HG03439 (cell line): ENCODE measurements around the gene OR2AG1.

Source experiments
- ATAC-seq: cut with Tn5 transposase; IDR thresholded peaks from one replicate; pipeline ENCODE4 v1.9.1; 2021; ENCODE audit warnings: mild to moderate bottlenecking, moderate library complexity; ENCODE audit not compliant: unreplicated experiment

The OR2AG1 gene

GRCh38 chr11:6782720-6783119, at the start of gene OR2AG1:
OR2AG1 (plus strand) TSS chr11:6783020; CDS start chr11:6785038, 2,018 bp downstream.
- ATAC-seq = no peak

- ATAC-seq = no peak
Measured at GRCh38 chr11:6733326-6734275, 49.2 kb upstream of the OR2AG1 start.

- no peak for ATAC-seq
Measured at GRCh38 chr11:6734616-6735015, 48.2 kb upstream of the OR2AG1 start.

GRCh38 chr11:6735306-6735705, 47.5 kb upstream of the OR2AG1 start:
- ATAC-seq = no peak

GRCh38 chr11:6736495-6737121, 46.2 kb upstream of the OR2AG1 start:
- ATAC-seq = no peak

GRCh38 chr11:6737872-6738466, 44.9 kb upstream of the OR2AG1 start:
- ATAC-seq = peak; percentile 72

- no peak for ATAC-seq
Measured at GRCh38 chr11:6738590-6738989, 44.2 kb upstream of the OR2AG1 start.

GRCh38 chr11:6742260-6742659, 40.6 kb upstream of the OR2AG1 start:
- no peak for ATAC-seq

GRCh38 chr11:6745018-6745417, 37.8 kb upstream of the OR2AG1 start:
- ATAC-seq = no peak

- ATAC-seq = peak; percentile 54
Measured at GRCh38 chr11:6745465-6746015, 37.3 kb upstream of the OR2AG1 start.

GRCh38 chr11:6746086-6746618, 36.7 kb upstream of the OR2AG1 start:
- peak; percentile 74 for ATAC-seq

GRCh38 chr11:6746626-6747025, 36.2 kb upstream of the OR2AG1 start:
- no peak for ATAC-seq

- no peak for ATAC-seq
Measured at GRCh38 chr11:6747097-6747668, 35.6 kb upstream of the OR2AG1 start.

- no peak for ATAC-seq
Measured at GRCh38 chr11:6755303-6755952, 27.4 kb upstream of the OR2AG1 start.

- no peak for ATAC-seq
Measured at GRCh38 chr11:6755953-6756347, 26.9 kb upstream of the OR2AG1 start.

GRCh38 chr11:6757373-6757967, 25.4 kb upstream of the OR2AG1 start:
- ATAC-seq = peak; percentile 78

GRCh38 chr11:6771926-6772893, 10.6 kb upstream of the OR2AG1 start, which contains the start of gene OR2AG2:
OR2AG2 (minus strand) TSS chr11:6771976; CDS start chr11:6768957, 3,019 bp downstream.
- peak; percentile 83 for ATAC-seq

GRCh38 chr11:6778518-6778917, 4.3 kb upstream of the OR2AG1 start:
- ATAC-seq = no peak

GRCh38 chr11:6780829-6781228, 2.0 kb upstream of the OR2AG1 start:
- ATAC-seq = no peak
